Stimulated activated CD8-positive, alpha-beta memory T cell treated with anti-CD3 and anti-CD28 coated beads, Interleukin-7, amount 100 ng/mL, for 1 hour (primary cell): ENCODE data around the gene ZBED6.
"Not testable (repeated sequence)": the region's sequence is repeated elsewhere in the genome, so short reads cannot be mapped to it uniquely, and the experiment has no call there.

Experiments
- DNase-seq, 2 donors: peaks; one replicate each; pipeline ENCODE4 v3.0.0-alpha.2; 2020; ENCODE audit warnings: low read depth in 2 of 2

ZBED6 gene

DNA sequence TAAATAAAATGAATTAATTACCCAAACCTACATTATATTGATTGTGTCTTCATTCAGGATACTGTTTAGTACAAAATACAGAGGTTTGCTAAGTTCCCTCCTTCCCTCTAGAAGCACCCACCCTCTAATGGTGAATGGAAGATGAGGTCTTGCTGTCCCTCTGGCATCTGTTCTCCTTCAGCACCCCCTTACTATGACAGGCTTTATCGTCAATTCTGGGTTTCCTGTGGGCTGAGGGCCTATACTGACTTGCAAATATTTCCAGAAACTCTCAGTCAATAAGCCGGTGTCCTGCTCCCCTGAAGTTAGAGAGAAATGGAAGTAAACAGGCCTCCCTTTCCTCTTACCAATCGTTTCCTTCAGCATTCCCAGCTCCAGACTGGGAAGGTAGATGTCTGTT is 17.3 kb upstream of the ZBED6 start:
- DNase-seq: no peak

DNA sequence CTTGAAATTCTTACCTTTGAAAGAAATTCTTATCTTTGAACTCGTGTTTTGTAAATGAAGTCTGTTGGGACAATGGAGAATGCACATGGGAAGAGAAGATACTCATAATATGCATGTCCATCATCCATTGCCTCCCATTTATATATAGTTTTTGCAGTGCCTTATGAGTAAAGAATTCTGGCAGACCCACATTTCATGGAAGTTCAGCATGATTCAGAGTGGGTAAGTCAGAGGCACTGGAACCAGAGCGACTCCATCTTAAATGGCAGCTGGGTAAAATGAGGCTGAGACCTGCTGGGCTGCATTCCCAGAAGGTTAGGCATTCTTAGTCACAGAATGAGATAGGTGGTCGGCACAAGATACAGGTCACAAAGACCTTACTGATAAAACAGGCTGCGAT is 16.6 kb upstream of the ZBED6 start:
- DNase-seq: no peak

DNA sequence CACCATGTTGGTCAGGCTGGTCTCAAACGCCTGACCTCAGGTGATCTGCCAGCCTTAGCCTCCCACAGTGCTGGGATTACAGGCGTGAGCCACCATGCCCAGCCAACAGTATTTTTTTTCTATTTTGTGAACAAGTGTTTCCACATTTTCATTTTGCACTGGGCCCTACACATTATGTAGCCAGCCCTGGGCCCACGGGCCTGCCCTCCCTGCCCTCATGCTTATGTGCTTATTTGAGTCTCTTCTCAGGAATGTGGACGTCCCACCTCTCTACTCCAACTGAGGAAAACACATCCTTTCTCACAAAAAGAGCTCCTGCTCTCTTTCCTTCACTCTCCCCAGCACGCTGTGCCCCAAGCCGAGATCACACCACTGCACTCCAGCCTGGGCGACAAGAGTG is 13.5 kb upstream of the ZBED6 start:
- DNase-seq: no peak

DNA sequence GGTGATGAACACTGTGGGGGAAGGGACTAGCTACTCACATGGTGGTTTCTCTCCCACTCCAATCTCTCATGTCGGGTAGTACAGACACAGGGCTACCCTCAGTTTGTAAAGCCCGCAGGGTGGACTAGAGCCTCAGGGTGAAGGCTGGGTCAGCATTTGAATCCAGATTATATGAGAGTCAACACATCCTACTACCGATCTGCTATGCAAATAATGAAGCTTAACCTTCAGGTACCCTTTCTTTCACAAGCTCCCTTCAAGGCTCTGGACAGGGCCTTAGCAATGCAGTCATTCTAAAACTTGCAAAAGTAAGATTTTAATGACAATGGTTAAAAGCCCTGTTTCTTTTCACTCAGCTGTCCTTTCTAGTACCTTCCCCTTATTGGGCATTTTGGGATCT is 5.5 kb upstream of the ZBED6 start:
- no peak for DNase-seq

DNA sequence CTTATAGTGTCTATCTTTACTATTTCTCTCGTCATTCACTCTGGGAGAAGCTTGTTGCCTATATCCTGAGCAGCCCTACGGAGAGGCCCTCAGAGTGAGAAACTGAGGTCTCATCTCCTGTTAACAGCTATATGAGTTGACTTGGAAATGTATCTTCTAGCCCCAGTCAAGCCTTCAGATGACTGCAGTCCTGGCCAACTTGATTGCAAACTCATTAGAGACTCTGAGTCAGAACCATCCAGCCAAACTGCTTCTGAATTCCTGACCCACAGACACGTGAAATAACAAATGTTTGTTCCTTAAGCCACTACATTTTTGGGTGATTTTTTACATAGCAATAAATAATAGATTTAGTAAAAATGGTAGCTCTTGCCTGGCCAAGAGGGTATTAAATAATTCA is 3.9 kb upstream of the ZBED6 start:
- DNase-seq: no peak

DNA sequence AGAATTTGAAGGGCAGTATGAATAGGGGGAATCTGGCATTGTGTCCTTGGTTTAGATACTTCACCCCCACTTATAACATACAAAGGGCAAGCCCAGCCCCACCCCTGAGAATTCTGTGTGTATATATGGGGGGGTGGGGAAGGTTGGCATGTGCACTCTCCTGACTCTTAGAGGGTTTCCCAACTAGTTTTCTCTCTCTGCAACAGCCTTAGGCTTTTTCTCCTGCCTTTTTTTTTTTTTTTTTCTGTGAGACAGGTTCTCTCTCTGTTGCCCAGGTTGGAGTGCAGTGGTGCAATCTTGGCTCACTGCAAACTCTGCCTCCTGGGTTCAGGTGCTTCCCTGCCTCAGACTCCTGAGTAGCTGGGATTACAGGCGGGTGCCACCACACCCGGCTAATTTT is 2.9 kb upstream of the ZBED6 start:
- no peak for DNase-seq

DNA sequence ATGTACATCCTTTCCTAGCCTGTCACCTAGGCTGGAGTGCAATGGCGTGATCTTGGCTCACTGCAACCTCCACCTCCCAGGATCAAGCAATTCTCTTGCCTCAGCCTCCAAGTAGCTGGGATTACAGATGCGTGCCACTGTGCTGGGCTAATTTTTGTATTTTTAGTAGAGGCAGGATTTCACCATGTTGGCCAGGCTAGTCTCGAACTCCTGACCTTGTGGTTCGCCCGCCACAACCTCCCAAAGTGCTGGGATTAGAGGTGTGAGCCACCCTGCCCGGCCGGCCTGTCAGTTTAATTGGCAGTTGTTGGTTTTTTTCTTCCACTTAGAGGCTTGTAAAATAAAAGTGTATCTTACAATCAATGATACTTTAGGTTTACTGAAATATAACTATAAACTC is 1.9 kb upstream of the ZBED6 start:
- DNase-seq: not testable (repeated sequence)

DNA sequence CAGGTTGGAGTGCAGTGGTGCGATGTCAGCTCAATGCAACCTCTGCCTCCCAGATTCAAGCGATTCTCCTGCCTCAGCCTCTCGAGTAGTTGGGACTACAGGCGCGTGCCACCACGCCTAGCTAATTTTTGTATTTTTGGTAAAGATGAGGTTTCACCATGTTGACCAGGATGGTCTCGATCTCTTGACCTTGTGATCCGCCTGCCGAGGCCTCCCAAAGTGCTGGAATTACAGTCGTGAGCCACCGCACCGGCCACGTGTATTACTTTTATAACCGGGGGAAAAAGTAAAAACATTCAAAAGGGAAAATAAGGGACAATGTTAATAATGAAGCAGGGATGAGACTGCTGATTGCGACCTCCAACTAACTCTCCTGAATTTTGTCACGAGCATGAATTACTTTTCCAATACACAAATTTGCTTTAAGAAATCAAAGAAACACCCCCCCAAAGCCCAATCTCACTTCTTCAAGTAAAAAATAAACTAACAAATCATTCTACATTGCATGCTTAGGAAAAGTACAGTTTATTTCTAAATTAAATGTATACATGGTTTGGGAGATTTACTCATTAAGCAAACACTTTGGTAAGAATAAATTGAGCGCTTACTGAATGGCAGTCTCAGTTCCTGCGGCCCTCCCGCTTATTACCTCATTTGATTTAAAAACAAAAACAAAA is 521 bp upstream of the ZBED6 start:
- no peak for DNase-seq

DNA sequence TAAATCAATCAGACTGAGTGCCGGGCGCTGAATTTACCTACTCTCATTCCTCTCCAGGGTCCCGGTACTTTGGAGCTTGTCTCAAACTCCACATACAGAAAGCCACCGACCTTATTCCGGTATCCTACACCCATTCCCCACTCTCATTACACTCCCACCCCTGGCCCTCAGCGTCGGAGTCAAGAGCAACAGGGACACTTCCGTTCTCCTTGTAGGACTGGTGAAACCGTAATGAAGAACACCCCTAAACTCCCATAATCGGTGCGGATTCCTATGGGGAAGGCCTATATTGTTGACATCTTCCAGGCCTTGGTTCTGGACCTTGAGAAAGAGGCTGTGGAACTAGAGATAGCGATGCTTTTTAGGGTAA is 798 bp downstream of the ZBED6 start:
- no peak for DNase-seq

DNA sequence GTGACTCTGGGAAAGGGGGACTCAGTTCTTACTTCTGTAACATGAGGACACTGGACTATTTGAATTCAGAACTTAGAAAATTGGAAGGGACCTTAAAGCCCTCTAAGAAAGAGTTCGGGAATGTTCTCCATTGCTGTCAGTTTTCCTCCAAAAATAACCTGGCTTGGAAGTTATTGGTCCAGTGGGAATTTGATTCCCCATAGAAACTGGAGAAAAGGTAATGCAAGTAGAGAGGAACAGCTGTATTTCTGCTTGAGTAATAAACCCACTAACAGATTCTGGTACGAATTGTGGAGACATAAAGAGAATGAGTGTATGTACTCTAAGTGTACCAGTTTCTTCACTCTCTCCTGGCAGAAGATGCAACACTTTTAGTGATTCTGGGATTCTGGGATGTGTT is 1.8 kb downstream of the ZBED6 start:
- DNase-seq: no peak

DNA sequence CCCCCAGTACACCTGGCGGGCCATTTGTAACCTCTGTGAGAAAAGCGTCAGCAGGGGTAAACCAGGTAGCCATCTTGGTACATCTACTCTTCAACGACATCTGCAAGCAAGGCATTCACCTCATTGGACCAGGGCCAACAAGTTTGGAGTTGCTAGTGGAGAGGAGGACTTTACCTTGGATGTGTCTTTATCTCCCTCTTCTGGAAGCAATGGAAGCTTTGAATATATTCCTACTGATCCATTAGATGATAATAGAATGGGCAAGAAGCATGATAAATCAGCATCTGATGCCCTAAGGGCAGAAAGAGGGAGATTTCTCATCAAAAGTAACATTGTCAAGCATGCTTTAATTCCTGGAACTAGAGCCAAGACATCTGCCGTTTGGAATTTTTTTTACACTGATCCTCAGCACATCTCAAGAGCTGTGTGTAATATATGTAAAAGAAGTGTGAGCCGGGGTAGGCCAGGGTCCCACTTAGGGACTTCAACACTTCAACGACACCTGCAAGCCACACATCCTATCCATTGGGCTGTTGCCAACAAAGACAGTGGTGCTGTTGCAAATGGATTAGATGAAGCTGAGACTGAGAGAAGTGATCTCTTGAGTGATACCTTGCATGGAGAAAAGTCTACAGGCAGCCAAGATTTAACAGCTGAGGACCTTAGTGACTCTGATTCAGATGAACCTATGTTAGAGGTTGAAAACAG is 2.7 kb downstream of the ZBED6 start:
- DNase-seq: no peak

DNA sequence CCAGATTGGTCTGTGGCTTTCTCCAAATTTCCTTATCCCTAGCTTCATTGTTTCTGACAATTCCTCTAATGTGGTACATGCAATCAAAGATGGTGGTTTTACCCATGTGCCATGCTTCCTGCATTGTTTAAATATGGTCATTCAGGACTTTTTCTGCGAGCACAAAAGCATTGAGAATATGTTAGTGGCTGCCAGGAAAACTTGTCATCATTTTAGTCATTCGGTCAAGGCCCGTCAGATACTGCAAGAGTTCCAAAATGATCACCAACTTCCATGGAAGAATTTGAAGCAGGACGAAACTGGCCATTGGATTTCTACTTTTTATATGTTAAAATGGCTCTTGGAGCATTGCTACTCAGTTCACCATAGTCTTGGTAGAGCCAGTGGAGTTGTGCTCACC is 3.7 kb downstream of the ZBED6 start:
- DNase-seq: no peak

DNA sequence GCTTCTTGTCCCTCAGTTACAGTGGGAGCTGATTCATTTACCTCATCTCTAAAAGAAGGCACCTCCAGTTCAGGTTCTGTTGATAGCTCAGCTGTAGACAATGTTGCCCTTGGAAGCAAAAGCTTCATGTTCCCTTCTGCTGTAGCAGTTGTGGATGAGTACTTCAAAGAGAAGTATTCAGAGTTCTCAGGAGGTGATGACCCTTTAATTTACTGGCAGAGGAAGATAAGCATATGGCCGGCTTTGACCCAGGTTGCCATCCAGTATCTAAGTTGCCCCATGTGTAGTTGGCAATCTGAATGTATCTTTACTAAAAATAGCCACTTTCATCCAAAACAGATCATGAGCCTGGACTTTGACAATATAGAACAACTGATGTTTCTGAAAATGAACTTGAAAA is 4.5 kb downstream of the ZBED6 start:
- no peak for DNase-seq

DNA sequence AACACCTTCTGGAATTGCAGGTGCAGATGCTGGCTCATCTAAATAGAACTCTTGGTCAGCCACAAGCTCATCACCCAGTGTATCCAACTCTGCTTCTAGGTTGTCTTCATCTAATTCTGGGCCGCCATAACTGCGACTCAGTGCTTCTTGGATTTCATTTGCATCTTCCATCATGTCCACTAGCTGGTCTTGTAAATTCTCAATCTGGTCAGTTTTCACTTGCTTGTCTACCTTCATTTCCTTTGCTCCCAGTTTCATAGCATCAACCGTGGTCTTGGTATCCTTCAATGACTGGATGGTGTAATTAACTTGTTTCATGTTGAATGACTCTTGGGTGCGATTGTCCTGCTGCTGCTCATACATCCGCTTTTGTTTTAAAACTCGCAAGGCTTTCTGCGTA is 10.3 kb downstream of the ZBED6 start:
- no peak for DNase-seq

DNA sequence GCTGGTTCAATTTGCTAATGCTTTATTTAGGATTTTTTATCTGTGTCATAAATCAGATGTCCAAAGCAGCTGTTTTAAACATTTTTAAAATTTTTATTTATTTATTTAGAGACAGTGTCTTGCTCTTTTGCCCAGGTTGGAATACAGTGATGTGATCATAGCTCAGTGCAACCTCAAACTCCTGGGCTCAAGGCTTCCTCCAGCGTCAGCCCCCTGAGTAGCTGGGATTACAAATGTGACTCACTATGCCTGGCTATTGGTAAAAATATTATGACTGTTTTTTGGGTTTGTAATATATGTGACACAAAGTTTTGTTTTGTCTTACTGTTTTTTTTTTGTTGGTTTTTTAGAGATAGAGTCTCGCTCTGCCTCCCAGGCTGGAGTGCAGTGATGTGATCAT is 11.8 kb downstream of the ZBED6 start:
- no peak for DNase-seq

DNA sequence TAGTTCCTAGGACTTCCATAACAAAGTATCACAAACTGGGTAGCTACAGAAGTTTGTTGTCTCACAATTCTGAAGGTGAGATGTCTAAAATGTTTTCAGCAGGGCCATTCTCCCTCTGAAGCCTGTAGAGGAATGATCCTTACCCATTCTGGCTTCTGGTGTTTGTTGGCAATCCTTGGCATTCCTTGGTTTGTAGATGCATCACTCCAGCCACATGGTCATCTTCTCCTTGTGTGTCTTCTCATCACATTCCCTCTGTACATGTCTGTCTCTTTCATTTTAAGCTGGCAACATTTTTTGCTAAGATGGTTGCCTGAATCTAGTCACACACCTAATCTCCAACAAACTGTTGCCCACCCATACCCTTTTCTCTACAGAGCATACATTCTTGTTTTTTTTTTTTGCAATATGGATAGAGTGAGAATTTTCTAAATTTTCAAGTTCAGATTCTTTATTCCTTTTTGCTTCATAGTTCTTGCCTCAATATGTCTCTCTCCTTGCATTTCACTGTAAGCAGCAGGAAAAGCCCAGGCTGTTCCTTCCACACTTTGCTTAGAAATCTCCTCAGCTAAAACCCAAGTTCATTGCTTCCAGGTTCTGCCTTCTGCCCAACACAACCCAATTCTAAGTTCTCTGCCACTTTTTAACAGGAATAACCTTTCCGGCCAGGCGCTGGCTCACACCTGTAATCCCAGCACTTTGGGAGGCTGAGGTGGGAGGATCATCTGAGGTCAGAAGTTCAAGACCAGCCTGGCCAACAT is 18.3 kb downstream of the ZBED6 start:
- DNase-seq: no peak

DNA sequence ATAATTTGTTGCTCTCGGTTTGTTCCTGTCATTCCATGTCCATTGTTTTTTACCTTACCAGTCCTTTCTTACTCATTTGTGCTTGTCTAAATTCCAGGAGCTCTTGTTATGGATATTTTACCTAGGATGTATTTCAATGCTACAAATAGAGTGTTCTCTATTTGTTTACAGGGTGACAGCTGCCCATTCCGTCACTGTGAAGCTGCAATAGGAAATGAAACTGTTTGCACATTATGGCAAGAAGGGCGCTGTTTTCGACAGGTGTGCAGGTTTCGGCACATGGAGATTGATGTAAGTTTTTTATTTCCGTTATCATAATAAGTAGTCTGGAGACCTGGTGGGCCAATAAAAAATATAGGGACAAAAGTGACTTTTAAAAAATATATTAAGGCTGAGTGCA is 23.0 kb downstream of the ZBED6 start:
- no peak for DNase-seq

DNA sequence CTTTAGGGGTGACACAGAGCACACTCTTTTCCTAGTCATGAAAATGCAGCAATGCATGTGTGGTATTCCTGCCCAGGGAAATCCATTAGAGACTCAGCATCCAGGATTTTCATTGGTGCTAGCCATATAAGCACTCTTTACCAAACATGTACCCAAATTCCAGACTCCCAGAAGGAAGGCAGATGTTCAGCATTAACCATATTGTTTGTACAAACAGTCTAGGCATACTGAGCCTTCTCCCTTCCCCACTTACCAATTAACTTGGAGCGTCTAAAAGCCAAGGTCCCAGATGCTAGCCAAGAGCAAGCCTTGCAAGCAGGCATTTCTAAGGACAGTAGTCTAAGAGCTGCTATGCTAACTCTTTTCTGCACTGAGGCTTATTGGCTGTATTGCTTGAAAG is 27.9 kb downstream of the ZBED6 start:
- DNase-seq: no peak

DNA sequence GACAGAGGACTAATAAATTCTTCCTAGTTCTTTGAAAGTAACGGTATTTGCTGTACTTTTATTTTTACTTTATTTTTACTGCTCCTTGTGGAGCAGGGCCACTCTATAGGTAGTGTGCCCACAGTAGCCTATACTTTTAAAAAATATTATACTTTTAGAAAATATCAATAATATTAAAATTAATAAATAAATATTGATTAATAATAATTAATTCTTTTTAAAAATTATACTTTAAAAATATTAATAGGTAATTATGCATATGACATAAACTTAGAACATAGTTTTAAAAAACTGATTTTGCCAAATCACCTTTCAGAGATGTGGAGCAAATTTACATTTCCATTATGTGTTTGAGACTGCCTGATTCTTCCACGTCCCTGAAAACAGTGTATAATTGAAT is 30.8 kb downstream of the ZBED6 start:
- DNase-seq: no peak

DNA sequence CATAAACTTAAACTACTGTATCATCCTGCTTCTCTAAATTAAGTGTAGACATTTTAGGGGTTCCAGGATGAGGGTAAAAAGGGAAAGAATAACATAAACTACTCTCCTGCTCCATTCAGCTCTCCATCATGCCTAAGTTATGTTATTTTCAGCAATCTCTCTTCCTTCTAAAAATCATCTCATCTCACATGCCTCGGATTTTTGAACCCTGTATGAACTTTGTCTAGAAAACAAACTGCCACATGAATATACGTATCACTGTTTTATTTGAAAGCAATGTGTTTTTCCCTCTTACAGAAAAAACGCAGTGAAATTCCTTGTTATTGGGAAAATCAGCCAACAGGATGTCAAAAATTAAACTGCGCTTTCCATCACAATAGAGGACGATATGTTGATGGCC is 32.6 kb downstream of the ZBED6 start:
- no peak for DNase-seq

DNA sequence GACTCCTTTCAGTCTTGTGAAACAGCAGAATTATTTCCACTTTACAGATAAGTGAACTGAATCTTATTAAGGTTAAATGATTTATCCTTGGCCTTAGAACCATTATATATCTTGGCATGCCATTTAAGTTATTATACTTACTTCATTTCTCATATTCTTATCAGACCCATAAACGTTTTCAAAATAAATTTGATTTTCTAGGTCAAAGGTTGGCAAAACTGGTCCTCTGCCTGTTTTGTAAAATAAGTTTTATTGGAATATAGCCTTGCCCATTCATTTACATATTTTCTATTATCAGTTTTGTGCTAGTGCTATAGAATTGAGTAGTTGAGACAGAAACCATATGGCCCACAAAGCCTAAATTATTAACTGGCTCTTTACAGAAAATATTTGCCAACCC is 33.1 kb downstream of the ZBED6 start:
- DNase-seq: no peak

DNA sequence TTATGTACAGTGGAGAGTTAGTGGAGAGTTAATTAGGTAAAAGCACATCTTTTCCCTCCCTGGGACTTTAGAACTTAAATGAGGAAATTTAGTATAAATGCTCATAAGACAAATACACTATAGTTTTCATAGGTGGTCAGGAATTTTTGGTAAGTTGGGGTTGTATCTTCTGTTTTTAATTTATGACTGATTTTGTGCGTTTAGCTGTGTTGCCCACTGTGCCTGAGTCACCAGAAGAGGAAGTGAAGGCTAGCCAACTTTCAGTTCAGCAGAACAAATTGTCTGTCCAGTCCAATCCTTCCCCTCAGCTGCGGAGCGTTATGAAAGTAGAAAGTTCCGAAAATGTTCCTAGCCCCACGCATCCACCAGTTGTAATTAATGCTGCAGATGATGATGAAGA is 33.8 kb downstream of the ZBED6 start:
- not testable (repeated sequence) for DNase-seq

DNA sequence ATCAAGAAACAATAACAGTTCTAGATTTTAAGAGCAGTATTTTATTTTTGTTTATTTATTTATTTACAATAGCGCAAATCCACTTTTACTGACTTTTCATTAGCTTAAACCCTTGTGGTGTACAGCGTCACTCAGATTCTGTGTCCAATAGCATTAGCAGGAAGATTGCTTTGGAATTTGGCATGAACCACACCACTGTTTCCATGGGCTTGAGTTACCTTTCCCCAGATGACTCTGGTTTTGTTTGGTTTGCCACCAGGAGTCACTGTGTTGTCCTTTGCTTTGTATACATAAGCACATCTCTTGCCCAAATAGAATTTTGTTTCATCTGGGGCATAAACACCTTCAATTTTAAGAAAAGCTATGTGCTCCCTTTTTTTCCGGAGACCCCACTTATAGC is 40.1 kb downstream of the ZBED6 start:
- no peak for DNase-seq
